HG02943 (cell line): Measurements from ENCODE around the gene TRAF2.

ENCODE experiments used
- ATAC-seq: cut with Tn5 transposase; IDR thresholded peaks from one replicate; pipeline ENCODE4 v1.9.1; 2021; ENCODE audit warnings: mild to moderate bottlenecking, low read depth, moderate library complexity; ENCODE audit not compliant: unreplicated experiment

TRAF2 gene

GRCh38 chr9:136945333-136946227 is 59.3 kb downstream of the TRAF2 start:
- no peak for ATAC-seq

GRCh38 chr9:136946228-136947027 is 60.1 kb downstream of the TRAF2 start:
- ATAC-seq = no peak

- no peak for ATAC-seq
Measured at GRCh38 chr9:136947028-136947891, 60.9 kb downstream of the TRAF2 start.

- ATAC-seq = no peak
Measured at GRCh38 chr9:136947955-136948510, 61.7 kb downstream of the TRAF2 start.

- no peak for ATAC-seq
Measured at GRCh38 chr9:136949239-136949816, 63.0 kb downstream of the TRAF2 start.

GRCh38 chr9:136949817-136950655 is 63.7 kb downstream of the TRAF2 start:
- ATAC-seq = peak; percentile 57

GRCh38 chr9:136950656-136951276 is 64.5 kb downstream of the TRAF2 start:
- ATAC-seq = no peak

GRCh38 chr9:136951541-136952320 is 65.4 kb downstream of the TRAF2 start, which contains the start of gene LCN12:
TSS of gene LCN12 (plus strand) at chr9:136952273. CDS start at chr9:136952328, 55 bp downstream.
- ATAC-seq = no peak

GRCh38 chr9:136952321-136952850 is 66.1 kb downstream of the TRAF2 start:
- ATAC-seq = no peak

- ATAC-seq = no peak
Measured at GRCh38 chr9:136952876-136953770, 66.8 kb downstream of the TRAF2 start.

GRCh38 chr9:136953771-136954269 is 67.5 kb downstream of the TRAF2 start:
- no peak for ATAC-seq

- ATAC-seq = no peak
Measured at GRCh38 chr9:136954270-136955083, 68.2 kb downstream of the TRAF2 start.

GRCh38 chr9:136955202-136955942 is 69.1 kb downstream of the TRAF2 start:
- no peak for ATAC-seq

- no peak for ATAC-seq
Measured at GRCh38 chr9:136955943-136956335, 69.6 kb downstream of the TRAF2 start.

GRCh38 chr9:136956604-136957003 is 70.3 kb downstream of the TRAF2 start:
- ATAC-seq = no peak
